GM19372 (cell line): Measurements from ENCODE around the gene MED13L.

Experiments used
- ATAC-seq: cut with Tn5 transposase; IDR thresholded peaks from one replicate; pipeline ENCODE4 v1.9.1; 2021; ENCODE audit warnings: mild to moderate bottlenecking, low read depth, moderate library complexity; ENCODE audit not compliant: unreplicated experiment

The MED13L gene

GRCh38 chr12:116068371-116068770 is 209.1 kb downstream of the MED13L start:
- ATAC-seq, result no peak

- no peak for ATAC-seq
Measured at GRCh38 chr12:116067892-116068291, 209.6 kb downstream of the MED13L start.

GRCh38 chr12:116066381-116067230 is 210.9 kb downstream of the MED13L start:
- peak; percentile 59 for ATAC-seq

GRCh38 chr12:116065606-116066005 is 211.9 kb downstream of the MED13L start:
- no peak for ATAC-seq

GRCh38 chr12:116064493-116064892 is 213.0 kb downstream of the MED13L start:
- ATAC-seq, result no peak

GRCh38 chr12:116062698-116063097 is 214.8 kb downstream of the MED13L start:
- ATAC-seq, result no peak

GRCh38 chr12:116060764-116061163 is 216.7 kb downstream of the MED13L start:
- ATAC-seq, result peak; percentile 91

GRCh38 chr12:116059904-116060303 is 217.6 kb downstream of the MED13L start:
- no peak for ATAC-seq

- no peak for ATAC-seq
Measured at GRCh38 chr12:116058574-116058973, 218.9 kb downstream of the MED13L start.

GRCh38 chr12:116057356-116057755 is 220.1 kb downstream of the MED13L start:
- no peak for ATAC-seq

GRCh38 chr12:116055895-116056607 is 221.4 kb downstream of the MED13L start:
- no peak for ATAC-seq

GRCh38 chr12:116054280-116054679 is 223.2 kb downstream of the MED13L start:
- ATAC-seq, result no peak

- no peak for ATAC-seq
Measured at GRCh38 chr12:116053479-116054200, 223.9 kb downstream of the MED13L start.

- ATAC-seq, result no peak
Measured at GRCh38 chr12:116050275-116050674, 227.2 kb downstream of the MED13L start.

GRCh38 chr12:116048879-116049278 is 228.6 kb downstream of the MED13L start:
- no peak for ATAC-seq

GRCh38 chr12:116046039-116046438 is 231.5 kb downstream of the MED13L start:
- ATAC-seq, result no peak

GRCh38 chr12:116045150-116045549 is 232.3 kb downstream of the MED13L start:
- ATAC-seq, result no peak

GRCh38 chr12:116043659-116044535 is 233.6 kb downstream of the MED13L start:
- no peak for ATAC-seq

GRCh38 chr12:116040402-116040801 is 237.1 kb downstream of the MED13L start:
- ATAC-seq, result no peak

- ATAC-seq, result no peak
Measured at GRCh38 chr12:116039081-116039480, 238.4 kb downstream of the MED13L start.
